Right lobe of liver (tissue), 4 donors: ENCODE results near the gene GHSR.

ENCODE experiments used
- POLR2A ChIP-seq: fragments of 450-650 bp; IDR thresholded peaks from one replicate; pipeline ENCODE4 v1.6.1; 2017; ENCODE audit warnings: antibody characterized with exemption, mild to moderate bottlenecking
- TF ChIP-seq, protein P1 (sequence below), 4 donors: fragments of 200-600 bp in 3 of 4; fragments of 450-650 bp in 1 of 4; IDR thresholded peaks; one replicate each; pipeline versions ENCODE4 v1.5.1 to v1.8.0; 2016 to 2022; ENCODE audit warnings: antibody characterized with exemption in 4 of 4, mild to moderate bottlenecking in 2 of 4
- donor health status: DM: no; HTN: no; CAD: no.
- donor health status: DM: no; HTN: no; CAD: no.
- donor health status: DM: no; HTN: yes; CAD: no.

DNA sequence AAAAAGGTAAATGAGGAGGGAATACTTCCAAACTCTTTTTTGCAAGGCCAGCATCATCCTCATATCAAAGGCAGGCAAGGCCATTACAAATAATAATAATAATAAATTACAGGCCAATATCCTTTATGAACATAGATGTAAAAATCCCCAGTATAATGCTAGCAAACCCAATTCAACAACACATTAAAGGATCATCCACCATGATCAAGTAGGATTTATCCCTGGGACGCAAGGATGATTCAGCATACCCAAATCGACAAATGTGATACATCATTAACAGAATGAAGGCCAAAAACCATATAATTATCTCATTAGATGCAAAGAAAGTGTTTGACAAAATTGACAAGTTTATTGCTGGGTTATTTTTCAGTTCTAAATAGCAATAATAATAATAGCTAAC lies 53.6 kb downstream of the GHSR start:
- TF ChIP-seq, protein P1, sequence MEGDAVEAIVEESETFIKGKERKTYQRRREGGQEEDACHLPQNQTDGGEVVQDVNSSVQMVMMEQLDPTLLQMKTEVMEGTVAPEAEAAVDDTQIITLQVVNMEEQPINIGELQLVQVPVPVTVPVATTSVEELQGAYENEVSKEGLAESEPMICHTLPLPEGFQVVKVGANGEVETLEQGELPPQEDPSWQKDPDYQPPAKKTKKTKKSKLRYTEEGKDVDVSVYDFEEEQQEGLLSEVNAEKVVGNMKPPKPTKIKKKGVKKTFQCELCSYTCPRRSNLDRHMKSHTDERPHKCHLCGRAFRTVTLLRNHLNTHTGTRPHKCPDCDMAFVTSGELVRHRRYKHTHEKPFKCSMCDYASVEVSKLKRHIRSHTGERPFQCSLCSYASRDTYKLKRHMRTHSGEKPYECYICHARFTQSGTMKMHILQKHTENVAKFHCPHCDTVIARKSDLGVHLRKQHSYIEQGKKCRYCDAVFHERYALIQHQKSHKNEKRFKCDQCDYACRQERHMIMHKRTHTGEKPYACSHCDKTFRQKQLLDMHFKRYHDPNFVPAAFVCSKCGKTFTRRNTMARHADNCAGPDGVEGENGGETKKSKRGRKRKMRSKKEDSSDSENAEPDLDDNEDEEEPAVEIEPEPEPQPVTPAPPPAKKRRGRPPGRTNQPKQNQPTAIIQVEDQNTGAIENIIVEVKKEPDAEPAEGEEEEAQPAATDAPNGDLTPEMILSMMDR (IDR thresholded peaks at IDR 0.05): no peak
- no peak for TF ChIP-seq POLR2A
